NT2/D1 (cell line): Measurements from ENCODE around the gene HRNR.

Experiments
- SUZ12 ChIP-seq: IDR thresholded peaks from 2 replicates; pipeline ENCODE4 v1.6.1; 2011; ENCODE audit not compliant: insufficient read length, insufficient read depth; ENCODE audit errors: extremely low read depth
- YY1 ChIP-seq: IDR thresholded peaks from 2 replicates; pipeline ENCODE4 v1.6.1; 2011; ENCODE audit not compliant: insufficient read length, insufficient read depth

- TF ChIP-seq YY1 (no peak), SUZ12 (no peak)
Measured at GRCh38 chr1:152182944-152183361, 41.0 kb downstream of the HRNR start.
